Adrenal gland (tissue), 12 donors: ENCODE measurements around the gene SLC36A4. TPM values are rescaled to one million over a fixed set of nuclear protein-coding genes. Genes with fewer than 3 reads are reported as not detected.
A peak's percentile ranks its signal among the peaks of the same experiment; 100 is the strongest.

Experiments used
- DNase-seq, 7 donors: peaks; one replicate each; pipeline ENCODE4 v3.0.0-alpha.2; 2019 to 2020
- H3K27ac ChIP-seq, 5 donors: fragments of 200-600 bp; sonication (generic) in 4 of 5; 1 replicate in 3 of 5; 2 replicates in 2 of 5; pipeline versions ENCODE4 v1.5.1 to v1.8.0; 2016 to 2020; ENCODE audit warnings: mild to moderate bottlenecking in 1 of 5
- H3K27me3 ChIP-seq: fragments of 200-600 bp; 2 replicates; pipeline ENCODE4 v1.8.0; 2021
- H3K36me3 ChIP-seq, 2 donors: fragments of 200-600 bp; replicated peaks in 1 of 2; 1 replicate in 1 of 2; 2 replicates in 1 of 2; pipeline versions ENCODE4 v1.5.1 to v1.8.0; 2018 to 2022
- H3K4me1 ChIP-seq, 2 donors: fragments of 200-600 bp; replicated peaks in 1 of 2; 1 replicate in 1 of 2; 2 replicates in 1 of 2; pipeline versions ENCODE4 v1.5.1 to v1.8.0; 2018 to 2021
- H3K4me3 ChIP-seq, 4 donors: fragments of 200-600 bp; sonication (generic) in 3 of 4; one replicate each; pipeline ENCODE4 v1.5.1; 2016 to 2018
- H3K9me3 ChIP-seq, 3 donors: fragments of 200-600 bp; sonication (generic) in 1 of 3; replicated peaks in 1 of 3; 1 replicate in 2 of 3; 2 replicates in 1 of 3; pipeline versions ENCODE4 v1.5.1 to v1.8.0; 2016 to 2021
- POLR2A ChIP-seq, 2 donors: fragments of 450-650 bp; IDR thresholded peaks; one replicate each; pipeline ENCODE4 v1.6.1; 2017; ENCODE audit warnings: antibody characterized with exemption in 2 of 2, mild to moderate bottlenecking in 2 of 2, moderate library complexity in 1 of 2
- WGBS, 4 donors: extraction: QIAGEN DNeasy Blood & Tissue Kit in 2 of 4; methylation state at CpG; one replicate each; pipeline versions ENCODE4 v1.1.5 to v1.1.7; 2013 to 2017; 5-methylcytosine and 5-hydroxymethylcytosine counted together
- intact Hi-C, 2 donors: fragments of 100-400 bp; cut with DNase I; formaldehyde crosslinking; loops; one replicate each; pipeline versions ENCODE4 v1.14.1 to v1.15.0; 2022 to 2023
- polyA plus RNA-seq, 3 donors: library from polyadenylated mRNA; stranded (reverse); fragments of 200-250 nt in 2 of 3; fragments of 350-450 nt in 1 of 3; fragmentation: Illumina TruSeq in 1 of 3; extraction: RNeasy Lipid Tissue Mini Kit (QIAGEN cat#74804) in 1 of 3; gene quantifications; one replicate each; pipeline ENCODE4 v1.2.3, GENCODE V29; 2013 to 2014
- total RNA-seq, 9 donors: library from RNA; depleted of rRNA in 4 of 9; stranded (reverse); fragments of >200 nt in 4 of 9; fragments of 120-200 nt in 1 of 9; fragmentation: NEBNext Ultra II Directional in 1 of 9; extraction: Animal tissue kit (Norgen Biotek cat#: 25700) in 1 of 9; gene quantifications; one replicate each; pipeline versions ENCODE4 v1.1.0 to v1.2.4, GENCODE V29; 2013 to 2023
- TF ChIP-seq, protein P1 (sequence below), 6 experiments: fragments of 450-650 bp in 4 of 6; fragments of 200-600 bp in 2 of 6; sonication (generic) in 1 of 6; IDR thresholded peaks; 1 replicate in 5 of 6; 2 replicates in 1 of 6; pipeline versions ENCODE4 v1.5.1 to v1.8.0; 2016 to 2021; ENCODE audit warnings: antibody characterized with exemption in 6 of 6, mild to moderate bottlenecking in 2 of 6, moderate library complexity in 1 of 6
- donor health status: healthy with polysubstance abuse.
- donor health status: Bipolar disorder and iron deficiency.
- donor health status: DM: yes; HTN: yes; CAD: no.
- donor health status: DM: no; HTN: no; CAD: no.
- donor health status: DM: no; HTN: no; CAD: no.
- donor health status: DM: yes; HTN: yes; CAD: no.

Gene SLC36A4
- total and polyA plus RNA-seq, 12 donors, result 4.6 to 24.0 (median 12.0) TPM

DNA sequence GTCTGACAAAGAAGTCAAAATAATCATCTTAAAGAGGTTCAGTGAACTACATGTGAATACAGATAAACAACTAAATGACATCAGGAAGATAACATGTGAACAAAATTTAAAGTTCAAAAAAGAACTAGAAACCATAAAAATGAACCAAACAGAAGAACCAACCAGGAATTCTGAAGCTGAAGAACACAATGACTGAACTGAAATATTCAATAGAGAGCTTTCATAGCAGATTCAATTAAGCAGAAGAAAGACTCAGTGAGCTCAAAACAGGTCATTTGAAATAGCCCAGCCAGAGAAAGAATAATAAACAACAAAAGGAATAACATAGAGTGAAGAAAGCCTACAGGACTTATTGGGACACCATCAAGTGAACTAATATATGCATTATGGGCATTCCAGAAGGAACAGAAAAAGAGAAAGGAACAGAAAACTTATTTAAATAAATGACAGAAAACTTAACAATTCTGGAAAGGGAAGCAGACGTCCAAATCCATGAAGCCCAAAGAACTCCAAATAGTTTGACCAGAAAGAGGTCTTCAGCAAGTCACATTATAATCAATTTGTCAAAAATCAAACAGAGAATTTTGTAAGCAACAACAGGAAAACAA, 11.0 kb upstream of the SLC36A4 start:
- no peak overlapping the region for H3K27ac ChIP-seq
- no peaks in the 10 kb centered on the region for H3K36me3 ChIP-seq
- intact Hi-C loops, result no loop called here
- H3K9me3 ChIP-seq, result peaks cover 0 to 8% (median 5%) of the 10 kb centered on the region in 3 donors
- no peak overlapping the region for H3K4me3 ChIP-seq
- no peaks in the 10 kb centered on the region for H3K27me3 ChIP-seq
- DNase-seq, result no peak
- TF ChIP-seq, protein P1, sequence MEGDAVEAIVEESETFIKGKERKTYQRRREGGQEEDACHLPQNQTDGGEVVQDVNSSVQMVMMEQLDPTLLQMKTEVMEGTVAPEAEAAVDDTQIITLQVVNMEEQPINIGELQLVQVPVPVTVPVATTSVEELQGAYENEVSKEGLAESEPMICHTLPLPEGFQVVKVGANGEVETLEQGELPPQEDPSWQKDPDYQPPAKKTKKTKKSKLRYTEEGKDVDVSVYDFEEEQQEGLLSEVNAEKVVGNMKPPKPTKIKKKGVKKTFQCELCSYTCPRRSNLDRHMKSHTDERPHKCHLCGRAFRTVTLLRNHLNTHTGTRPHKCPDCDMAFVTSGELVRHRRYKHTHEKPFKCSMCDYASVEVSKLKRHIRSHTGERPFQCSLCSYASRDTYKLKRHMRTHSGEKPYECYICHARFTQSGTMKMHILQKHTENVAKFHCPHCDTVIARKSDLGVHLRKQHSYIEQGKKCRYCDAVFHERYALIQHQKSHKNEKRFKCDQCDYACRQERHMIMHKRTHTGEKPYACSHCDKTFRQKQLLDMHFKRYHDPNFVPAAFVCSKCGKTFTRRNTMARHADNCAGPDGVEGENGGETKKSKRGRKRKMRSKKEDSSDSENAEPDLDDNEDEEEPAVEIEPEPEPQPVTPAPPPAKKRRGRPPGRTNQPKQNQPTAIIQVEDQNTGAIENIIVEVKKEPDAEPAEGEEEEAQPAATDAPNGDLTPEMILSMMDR (IDR thresholded peaks at IDR 0.05), result no peak
- no peak for TF ChIP-seq POLR2A (IDR thresholded peaks at IDR 0.05)
- no peaks in the 10 kb centered on the region for H3K4me1 ChIP-seq
- WGBS, 4 donors, result 59 to 70% (median 64%) methylated on average over 1 of the region's 1 CpG

DNA sequence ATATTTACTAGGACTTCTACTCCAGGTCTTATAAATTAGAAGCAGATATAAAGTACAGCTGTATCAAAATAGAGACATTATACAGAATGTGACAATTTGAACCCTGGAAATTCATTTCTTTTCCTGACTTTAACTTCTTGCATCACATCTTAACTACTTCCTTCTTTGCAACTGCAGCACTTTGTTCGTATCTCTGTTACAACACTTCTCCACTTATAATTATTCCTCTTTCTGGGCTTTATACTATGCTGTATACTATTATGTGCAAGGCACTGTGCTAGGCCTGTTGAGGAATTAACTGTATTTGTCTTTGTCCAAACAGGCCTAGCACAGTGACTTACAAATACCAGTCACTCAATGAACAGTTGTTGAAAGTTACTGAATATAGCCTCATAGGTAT, 1.8 kb upstream of the SLC36A4 start:
- TF ChIP-seq POLR2A (IDR thresholded peaks at IDR 0.05), result no peak
- TF ChIP-seq, protein P1 (IDR thresholded peaks at IDR 0.05), result no peak
- intact Hi-C loops, result no loop called here
- no peaks in the 10 kb centered on the region for H3K36me3 ChIP-seq
- peaks cover 0 to 3% of the 10 kb centered on the region in 2 donors for H3K4me1 ChIP-seq
- H3K4me3 ChIP-seq, result no peak overlapping the region
- no peak for DNase-seq
- 76 to 89% (median 79%) methylated on average over 1 of the region's 1 CpG for WGBS, 4 donors
- H3K27ac ChIP-seq, result no peak overlapping the region
- H3K9me3 ChIP-seq, result no peaks in the 10 kb centered on the region
- H3K27me3 ChIP-seq, result no peaks in the 10 kb centered on the region

DNA sequence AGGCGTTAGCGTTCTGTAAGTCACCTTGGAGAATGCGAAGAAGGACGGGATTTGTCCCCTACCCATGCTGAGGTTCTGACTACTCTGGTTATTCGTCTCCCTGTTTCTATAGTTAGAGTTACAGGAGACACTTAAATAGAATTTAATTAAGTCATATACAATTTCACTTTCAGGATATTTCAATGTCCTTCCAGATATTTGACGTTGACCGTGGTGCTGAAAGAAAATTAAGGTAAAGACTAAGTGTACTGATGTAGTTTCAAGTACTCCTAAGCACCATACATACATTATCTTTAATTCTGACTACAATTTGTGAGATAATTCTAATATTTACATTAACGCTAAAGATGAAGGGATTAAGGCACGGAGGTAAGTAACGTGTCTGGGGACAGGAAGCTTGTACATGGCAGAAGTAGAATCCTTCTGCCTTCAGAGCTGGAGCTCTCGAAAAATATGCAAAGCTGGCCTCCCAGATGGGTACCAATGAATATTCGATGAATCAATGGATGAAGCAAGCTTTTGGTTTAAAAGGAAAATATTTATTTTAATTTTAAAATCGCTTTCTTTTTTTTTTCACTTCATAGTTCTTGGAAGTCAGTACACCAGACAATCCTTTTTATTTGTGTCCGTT, 539 bp upstream of the SLC36A4 start:
- WGBS, 4 donors, result 18 to 21% (median 19%) methylated on average over 14 of the region's 14 CpGs
- Histone ChIP-seq H3K36me3 (no peaks in the 10 kb centered on the region), H3K4me1 (peaks cover 0 to 3% of the 10 kb centered on the region in 2 donors), H3K27me3 (no peaks in the 10 kb centered on the region), H3K27ac (peak overlapping the region in 4 of 5 donors; percentile 98 to 99 (median 98)), H3K9me3 (no peaks in the 10 kb centered on the region), H3K4me3 (peak overlapping the region; percentile 40 to 80 (median 71))
- no peak for DNase-seq
- no peak for TF ChIP-seq POLR2A (IDR thresholded peaks at IDR 0.05)
- TF ChIP-seq, protein P1 (IDR thresholded peaks at IDR 0.05), result no peak
- intact Hi-C loops, result no loop called here

DNA sequence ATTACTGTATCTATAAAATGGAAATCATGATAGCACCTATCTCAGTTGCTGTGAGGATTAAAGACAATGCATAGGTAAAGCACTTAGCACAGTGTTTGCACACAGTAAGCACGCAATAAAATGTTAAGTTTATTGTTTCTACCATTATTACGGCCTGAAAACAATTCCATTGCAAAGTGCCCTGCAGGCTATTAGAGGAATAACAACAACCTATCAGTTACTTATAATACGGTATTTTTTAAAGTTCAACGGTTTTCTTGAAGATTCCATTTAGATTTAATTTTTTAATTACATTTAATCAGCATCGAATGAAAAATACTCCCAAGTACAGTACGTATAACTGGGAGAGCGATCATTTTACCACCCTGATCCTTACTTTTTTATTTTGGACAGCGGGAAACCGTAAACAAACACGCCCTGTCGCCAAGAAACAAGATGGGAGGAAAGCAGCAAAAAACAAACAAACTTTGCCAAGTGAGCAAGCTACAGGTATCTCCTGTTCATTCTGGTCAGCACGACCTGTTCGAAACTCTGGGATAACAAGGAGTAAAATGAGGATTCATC, 893 bp downstream of the SLC36A4 start:
- Histone ChIP-seq H3K27me3 (no peaks in the 10 kb centered on the region), H3K36me3 (no peaks in the 10 kb centered on the region), H3K4me1 (peaks cover 0 to 3% of the 10 kb centered on the region in 2 donors), H3K4me3 (peak overlapping the region in 2 of 4 donors; percentile 21 to 80), H3K9me3 (no peaks in the 10 kb centered on the region), H3K27ac (peak overlapping the region; percentile 95 to 99 (median 98))
- DNase-seq, result no peak
- 5 to 7% (median 6%) methylated on average over 13 of the region's 13 CpGs for WGBS, 4 donors
- intact Hi-C loops, result no loop called here
- TF ChIP-seq, protein P1 (IDR thresholded peaks at IDR 0.05), result peak in 5 of 6 experiments; percentile 32 to 63 (median 53)
- no peak for TF ChIP-seq POLR2A (IDR thresholded peaks at IDR 0.05)
